Measurements from ENCODE around the gene OR5AN1.

OR5AN1 gene

DNA sequence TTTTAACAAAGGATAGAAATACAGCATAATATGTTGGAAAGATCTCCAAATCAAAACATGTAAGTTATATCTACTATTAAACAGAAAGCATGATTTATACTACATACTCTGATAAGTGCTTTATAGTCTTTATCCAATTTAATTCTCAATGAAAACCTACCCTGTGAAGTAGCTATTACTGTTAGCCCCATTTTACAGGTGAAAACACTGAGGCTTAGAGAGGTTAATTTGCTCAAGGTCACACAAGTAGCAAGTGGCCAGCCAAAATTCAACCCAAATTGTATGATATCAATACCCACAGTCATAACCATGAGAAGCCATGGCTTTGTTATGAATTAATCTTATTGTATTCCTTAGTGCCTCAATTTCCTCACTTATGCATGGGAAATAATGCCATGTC is 675 bp upstream of the OR5AN1 start:
- CTCF ChIA-PET: no interaction called here
- H3K9me3 ChIP-seq (ENCODE audit: control insufficient read depth, insufficient read depth, low read depth, low read length): no peaks in the 10 kb centered on the region
- TF ChIP-seq ZNF174 (tag by site-specific recombination; IDR thresholded peaks at IDR 0.05) (no peak), ZNF514 (tag by site-specific recombination; IDR thresholded peaks at IDR 0.05) (no peak), ZBTB10 (tag by site-specific recombination; IDR thresholded peaks at IDR 0.05) (no peak), ZNF155 (tag by site-specific recombination; IDR thresholded peaks at IDR 0.05) (no peak), ZNF560 (tag by site-specific recombination; IDR thresholded peaks at IDR 0.05; ENCODE audit: borderline replicate concordance) (no peak), SALL2 (tag by site-specific recombination; IDR thresholded peaks at IDR 0.05; ENCODE audit: borderline replicate concordance) (no peak), ZNF473 (tag by site-specific recombination; IDR thresholded peaks at IDR 0.05) (no peak), PRDM1 (tag by site-specific recombination; IDR thresholded peaks at IDR 0.05) (no peak), ZNF138 (tag by site-specific recombination; IDR thresholded peaks at IDR 0.05; ENCODE audit: borderline replicate concordance) (no peak), SP2 (tag by site-specific recombination; IDR thresholded peaks at IDR 0.05) (no peak)
- TF ChIP-seq, protein P1, sequence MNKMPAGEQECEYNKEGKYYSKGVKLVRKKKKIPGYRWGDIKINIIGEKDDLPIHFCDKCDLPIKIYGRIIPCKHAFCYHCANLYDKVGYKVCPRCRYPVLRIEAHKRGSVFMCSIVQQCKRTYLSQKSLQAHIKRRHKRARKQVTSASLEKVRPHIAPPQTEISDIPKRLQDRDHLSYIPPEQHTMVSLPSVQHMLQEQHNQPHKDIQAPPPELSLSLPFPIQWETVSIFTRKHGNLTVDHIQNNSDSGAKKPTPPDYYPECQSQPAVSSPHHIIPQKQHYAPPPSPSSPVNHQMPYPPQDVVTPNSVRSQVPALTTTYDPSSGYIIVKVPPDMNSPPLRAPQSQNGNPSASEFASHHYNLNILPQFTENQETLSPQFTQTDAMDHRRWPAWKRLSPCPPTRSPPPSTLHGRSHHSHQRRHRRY (tag by site-specific recombination; IDR thresholded peaks at IDR 0.05): no peak

GRCh38 chr11:59365232-59366018 is 6.7 kb downstream of the OR5AN1 start:
- no peak overlapping the region for H3K4me3 ChIP-seq (ENCODE audit: low read depth, low read length)
- CTCF ChIA-PET: interaction anchor here (0.7 kb wide), 1 partner anchor 79 kb away, joined by 3 read pairs; no protein-coding TSS in a partner anchor
- no peaks in the 10 kb centered on the region for H3K9me3 ChIP-seq (ENCODE audit: control insufficient read depth, insufficient read depth, low read depth, low read length)
- POLR2A ChIA-PET: no interaction called here
- no peaks in the 10 kb centered on the region for H3K4me1 ChIP-seq (ENCODE audit: control insufficient read depth, insufficient read depth, low read length)
- H3K36me3 ChIP-seq (ENCODE audit: control insufficient read depth in 2 of 2, insufficient read depth in 1 of 2, low read length in 2 of 2): no peaks in the 10 kb centered on the region
- no peak overlapping the region for H3K27ac ChIP-seq (ENCODE audit: extremely low read depth, low read depth, low read length)
- TF ChIP-seq, protein P2, sequence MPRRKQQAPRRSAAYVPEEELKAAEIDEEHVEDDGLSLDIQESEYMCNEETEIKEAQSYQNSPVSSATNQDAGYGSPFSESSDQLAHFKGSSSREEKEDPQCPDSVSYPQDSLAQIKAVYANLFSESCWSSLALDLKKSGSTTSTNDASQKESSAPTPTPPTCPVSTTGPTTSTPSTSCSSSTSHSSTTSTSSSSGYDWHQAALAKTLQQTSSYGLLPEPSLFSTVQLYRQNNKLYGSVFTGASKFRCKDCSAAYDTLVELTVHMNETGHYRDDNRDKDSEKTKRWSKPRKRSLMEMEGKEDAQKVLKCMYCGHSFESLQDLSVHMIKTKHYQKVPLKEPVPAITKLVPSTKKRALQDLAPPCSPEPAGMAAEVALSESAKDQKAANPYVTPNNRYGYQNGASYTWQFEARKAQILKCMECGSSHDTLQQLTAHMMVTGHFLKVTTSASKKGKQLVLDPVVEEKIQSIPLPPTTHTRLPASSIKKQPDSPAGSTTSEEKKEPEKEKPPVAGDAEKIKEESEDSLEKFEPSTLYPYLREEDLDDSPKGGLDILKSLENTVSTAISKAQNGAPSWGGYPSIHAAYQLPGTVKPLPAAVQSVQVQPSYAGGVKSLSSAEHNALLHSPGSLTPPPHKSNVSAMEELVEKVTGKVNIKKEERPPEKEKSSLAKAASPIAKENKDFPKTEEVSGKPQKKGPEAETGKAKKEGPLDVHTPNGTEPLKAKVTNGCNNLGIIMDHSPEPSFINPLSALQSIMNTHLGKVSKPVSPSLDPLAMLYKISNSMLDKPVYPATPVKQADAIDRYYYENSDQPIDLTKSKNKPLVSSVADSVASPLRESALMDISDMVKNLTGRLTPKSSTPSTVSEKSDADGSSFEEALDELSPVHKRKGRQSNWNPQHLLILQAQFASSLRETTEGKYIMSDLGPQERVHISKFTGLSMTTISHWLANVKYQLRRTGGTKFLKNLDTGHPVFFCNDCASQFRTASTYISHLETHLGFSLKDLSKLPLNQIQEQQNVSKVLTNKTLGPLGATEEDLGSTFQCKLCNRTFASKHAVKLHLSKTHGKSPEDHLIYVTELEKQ (tag by site-specific recombination; IDR thresholded peaks at IDR 0.05; ENCODE audit: borderline replicate concordance): no peak
- no peak for TF ChIP-seq WT1 (tag by site-specific recombination; IDR thresholded peaks at IDR 0.05)
- TF ChIP-seq ZNF114 (tag by site-specific recombination; IDR thresholded peaks at IDR 0.05): no peak
- no peak for TF ChIP-seq SALL2 (tag by site-specific recombination; IDR thresholded peaks at IDR 0.05; ENCODE audit: borderline replicate concordance)
- TF ChIP-seq ZNF548 (tag by site-specific recombination; IDR thresholded peaks at IDR 0.05): no peak
- no peak for TF ChIP-seq IKZF3 (tag by site-specific recombination; IDR thresholded peaks at IDR 0.05)
- TF ChIP-seq ZEB2 (tag by site-specific recombination; IDR thresholded peaks at IDR 0.05): no peak
- no peak for TF ChIP-seq ZBTB7A (tag by site-specific recombination; IDR thresholded peaks at IDR 0.05; ENCODE audit: low read depth)
- no peak for TF ChIP-seq SETDB1 (IDR thresholded peaks at IDR 0.05; ENCODE audit: insufficient read length, low read length)
- TF ChIP-seq, protein P3, sequence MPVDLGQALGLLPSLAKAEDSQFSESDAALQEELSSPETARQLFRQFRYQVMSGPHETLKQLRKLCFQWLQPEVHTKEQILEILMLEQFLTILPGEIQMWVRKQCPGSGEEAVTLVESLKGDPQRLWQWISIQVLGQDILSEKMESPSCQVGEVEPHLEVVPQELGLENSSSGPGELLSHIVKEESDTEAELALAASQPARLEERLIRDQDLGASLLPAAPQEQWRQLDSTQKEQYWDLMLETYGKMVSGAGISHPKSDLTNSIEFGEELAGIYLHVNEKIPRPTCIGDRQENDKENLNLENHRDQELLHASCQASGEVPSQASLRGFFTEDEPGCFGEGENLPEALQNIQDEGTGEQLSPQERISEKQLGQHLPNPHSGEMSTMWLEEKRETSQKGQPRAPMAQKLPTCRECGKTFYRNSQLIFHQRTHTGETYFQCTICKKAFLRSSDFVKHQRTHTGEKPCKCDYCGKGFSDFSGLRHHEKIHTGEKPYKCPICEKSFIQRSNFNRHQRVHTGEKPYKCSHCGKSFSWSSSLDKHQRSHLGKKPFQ (tag by site-specific recombination; IDR thresholded peaks at IDR 0.05): no peak
- TF ChIP-seq ZNF791 (tag by site-specific recombination; IDR thresholded peaks at IDR 0.05): no peak
- no peak for TF ChIP-seq ZSCAN18 (tag by site-specific recombination; IDR thresholded peaks at IDR 0.05)

More for the DNA sequence above, 675 bp upstream of the OR5AN1 start:
- Histone ChIP-seq H3K27ac (ENCODE audit: extremely low read depth, low read depth, low read length) (no peak overlapping the region), H3K4me3 (ENCODE audit: low read depth, low read length) (no peak overlapping the region), H3K36me3 (ENCODE audit: control insufficient read depth in 2 of 2, insufficient read depth in 1 of 2, low read length in 2 of 2) (no peaks in the 10 kb centered on the region), H3K4me1 (ENCODE audit: control insufficient read depth, insufficient read depth, low read length) (no peaks in the 10 kb centered on the region)
- POLR2A ChIA-PET: no interaction called here
